IMR-90 (cell line): Measurements from ENCODE around the gene LAMB2. TPM values are rescaled to one million over a fixed set of nuclear protein-coding genes. Genes with fewer than 3 reads are reported as not detected.

Experiments used
- ATAC-seq: fragments of 200-7000 bp; cut with Tn5 transposase; 2 replicates; pipeline ENCODE4 v1.9.1; 2020; ENCODE audit warnings: low read depth, mild to moderate bottlenecking, moderate library complexity
- BruUV-seq: library from RNA; stranded (reverse); fragments of 400-500 nt; replicated peaks from 2 replicates; lab custom pipeline; 2021; lab: Mats Ljungman, UMichigan
- CTCF ChIA-PET: fragments of 300-600 bp; formaldehyde crosslinking; extraction: SDS; loops from one replicate; lab custom pipeline; 2021; ENCODE audit warnings: antibody characterized with exemption; lab: Yijun Ruan, JAX
- POLR2A ChIA-PET: fragments of 300-600 bp; sonication (Branson Sonifier 250); formaldehyde crosslinking; loops from one replicate; lab custom pipeline; 2022; ENCODE audit warnings: antibody characterized with exemption; ENCODE audit not compliant: unreplicated experiment; lab: Charles Lee
- DNase-seq: peaks from one replicate; pipeline ENCODE4 v3.0.0; 2013
- H2AFZ ChIP-seq: replicated peaks from 2 replicates; pipeline ENCODE3; 2013; ENCODE audit warnings: low read length, mild to moderate bottlenecking; ENCODE audit not compliant: poor library complexity
- H2AK5ac ChIP-seq: 2 replicates; pipeline ENCODE4 v1.6.1; 2013; ENCODE audit warnings: low read depth, low read length, inconsistent platforms
- H2AK9ac ChIP-seq: replicated peaks from 2 replicates; pipeline ENCODE3; 2013; ENCODE audit warnings: mild to moderate bottlenecking, low read depth, low read length, moderate library complexity; ENCODE audit not compliant: poor library complexity
- H2BK120ac ChIP-seq: 2 replicates; pipeline ENCODE4 v1.6.1; 2013; ENCODE audit warnings: low read depth, low read length, inconsistent platforms
- H2BK15ac ChIP-seq: 3 replicates; pipeline ENCODE4 v1.6.1; 2013; ENCODE audit warnings: low read depth, low read length, inconsistent platforms
- H2BK20ac ChIP-seq: 2 replicates; pipeline ENCODE4 v1.6.1; 2013; ENCODE audit warnings: low read depth, mild to moderate bottlenecking, inconsistent platforms, low read length, moderate library complexity
- H2BK5ac ChIP-seq: 2 replicates; pipeline ENCODE4 v1.6.1; 2013; ENCODE audit warnings: mild to moderate bottlenecking, low read depth, low read length, inconsistent platforms; ENCODE audit not compliant: poor library complexity, severe bottlenecking
- H3K14ac ChIP-seq: replicated peaks from 2 replicates; pipeline ENCODE4 v1.6.1; 2013; ENCODE audit warnings: low read depth, low read length, inconsistent platforms
- H3K18ac ChIP-seq: 2 replicates; pipeline ENCODE4 v1.6.1; 2013; ENCODE audit warnings: low read depth, low read length, control low read depth
- H3K23ac ChIP-seq: 2 replicates; pipeline ENCODE4 v1.6.1; 2013; ENCODE audit warnings: low read depth, low read length, inconsistent platforms
- H3K27ac ChIP-seq: 2 replicates; pipeline ENCODE4 v1.5.1; 2013; ENCODE audit warnings: mild to moderate bottlenecking, control low read depth, low read length; ENCODE audit not compliant: insufficient read depth
- H3K27me3 ChIP-seq: 2 replicates; pipeline ENCODE4 v1.6.1; 2013; ENCODE audit warnings: low read length; ENCODE audit not compliant: control insufficient read depth, insufficient read depth
- H3K36me3 ChIP-seq: 2 replicates; pipeline ENCODE4 v1.6.1; 2013; ENCODE audit warnings: low read length, mixed read lengths; ENCODE audit not compliant: control insufficient read depth, insufficient read depth
- H3K4ac ChIP-seq: 2 replicates; pipeline ENCODE4 v1.6.1; 2013; ENCODE audit warnings: low read depth, low read length, inconsistent platforms
- H3K4me1 ChIP-seq: 2 replicates; pipeline ENCODE4 v1.6.1; 2013; ENCODE audit warnings: low read length, mixed read lengths; ENCODE audit not compliant: control insufficient read depth, insufficient read depth
- H3K4me2 ChIP-seq: 2 replicates; pipeline ENCODE4 v1.6.1; 2013; ENCODE audit warnings: low read depth, mild to moderate bottlenecking, control low read depth, low read length, moderate library complexity
- H3K4me3 ChIP-seq: 2 replicates; pipeline ENCODE4 v1.5.1; 2013; ENCODE audit warnings: low read depth, mild to moderate bottlenecking, control low read depth, low read length, moderate library complexity; ENCODE audit not compliant: insufficient read depth
- H3K56ac ChIP-seq: 2 replicates; pipeline ENCODE4 v1.6.1; 2013; ENCODE audit warnings: low read length, inconsistent platforms; ENCODE audit not compliant: insufficient read depth; ENCODE audit errors: extremely low read depth
- H3K79me1 ChIP-seq, 2 experiments: 2 replicates each; pipeline ENCODE4 v1.6.1; 2013; ENCODE audit warnings: low read length in 2 of 2, inconsistent platforms in 1 of 2, low read depth in 1 of 2
- H3K9ac ChIP-seq: 2 replicates; pipeline ENCODE4 v1.6.1; 2013; ENCODE audit warnings: low read depth, low read length, control low read depth
- H3K9me1 ChIP-seq: 2 replicates; pipeline ENCODE4 v1.6.1; 2013; ENCODE audit warnings: low read length, inconsistent platforms; ENCODE audit not compliant: insufficient read depth
- H3K9me3 ChIP-seq: 2 replicates; pipeline ENCODE4 v1.6.1; 2013; ENCODE audit warnings: low read length; ENCODE audit not compliant: control insufficient read depth, insufficient read depth
- H4K20me1 ChIP-seq: 2 replicates; pipeline ENCODE4 v1.6.1; 2013; ENCODE audit warnings: low read length, inconsistent platforms; ENCODE audit not compliant: insufficient read depth
- H4K5ac ChIP-seq: 2 replicates; pipeline ENCODE4 v1.6.1; 2013; ENCODE audit warnings: mild to moderate bottlenecking, low read depth, low read length, control low read depth
- H4K8ac ChIP-seq, 2 experiments: 2 replicates each; pipeline ENCODE4 v1.6.1; 2013; ENCODE audit warnings: low read depth in 2 of 2, low read length in 2 of 2, control low read depth in 1 of 2, inconsistent platforms in 1 of 2
- H4K91ac ChIP-seq: 2 replicates; pipeline ENCODE4 v1.6.1; 2013; ENCODE audit warnings: low read depth, low read length, inconsistent platforms; ENCODE audit not compliant: insufficient read depth
- CEBPB ChIP-seq: IDR thresholded peaks from 2 replicates; pipeline ENCODE4 v1.6.1; 2012; ENCODE audit warnings: low read depth, low read length, improper control_type of control experiment
- MAFK ChIP-seq: IDR thresholded peaks from 2 replicates; pipeline ENCODE4 v1.6.1; 2012; ENCODE audit warnings: low read depth, low read length, improper control_type of control experiment
- WGBS, 2 experiments: methylation state at CpG; one replicate each; pipeline versions ENCODE4 v1.1.5 to v1.1.7; 2013; ENCODE audit warnings: missing lambda C conversion rate in 2 of 2; ENCODE audit not compliant: insufficient read length in 1 of 2; ENCODE audit errors: extremely low coverage in 2 of 2; 5-methylcytosine and 5-hydroxymethylcytosine counted together
- dilution Hi-C: fragments of 300-500 bp; cut with HindIII; formaldehyde crosslinking; loops from one replicate; pipeline ENCODE4 v1.14.3; 2018; ENCODE audit warnings: low sequenced_read_pairs; ENCODE audit not compliant: unreplicated experiment
- in situ Hi-C: fragments of 300-500 bp; cut with MboI; formaldehyde crosslinking; loops from 3 replicates; pipeline ENCODE4 v1.14.3; 2019; ENCODE audit warnings: low sequenced_read_pairs, inconsistent platforms, mixed read lengths
- intact Hi-C: fragments of 100-400 bp; cut with micrococcal nuclease; formaldehyde crosslinking; loops from 2 replicates; pipeline ENCODE4 v1.10.0; 2022
- polyA plus RNA-seq, 3 experiments: library from polyadenylated mRNA; depleted of rRNA; stranded (reverse); fragments of >200 nt; gene quantifications; 2 replicates each; pipeline ENCODE4 v1.2.3, GENCODE V29; 2012; ENCODE audit warnings: low replicate concordance in 1 of 3
- total RNA-seq: library from RNA; depleted of rRNA; stranded (reverse); fragments of >200 nt; gene quantifications from 2 replicates; pipeline ENCODE4 v1.2.3, GENCODE V29; 2012

LAMB2 gene
- total and polyA plus RNA-seq, 2 of the 4 experiments (the other 2 are of a cell fraction): 213 to 570 TPM

- POLR2A ChIA-PET: no interaction called here
- peaks cover 7 to 36% of the 10 kb centered on the region in 2 experiments for H3K79me1 ChIP-seq
- no peak overlapping the region for H4K5ac ChIP-seq
- no peak overlapping the region for H3K14ac ChIP-seq
- no peak overlapping the region for H3K4ac ChIP-seq
- H2BK5ac ChIP-seq: no peak overlapping the region
- no peaks in the 10 kb centered on the region for H3K9me3 ChIP-seq
- WGBS, 2 experiments: 54% methylated on average over 3 of the region's 4 CpGs; no CpG with 5 or more reads in 1 of the 2 experiments
- no peak overlapping the region for H4K8ac ChIP-seq
- CTCF ChIA-PET: no interaction called here
- H3K9ac ChIP-seq: no peak overlapping the region
- no peak overlapping the region for H3K4me2 ChIP-seq
- no peak overlapping the region for H3K27ac ChIP-seq
- peaks cover 12% of the 10 kb centered on the region for H3K36me3 ChIP-seq
- H2AFZ ChIP-seq: no peak overlapping the region
- H4K91ac ChIP-seq: no peak overlapping the region
- ATAC-seq (no peak), DNase-seq (no peak)
- H3K27me3 ChIP-seq: peaks cover 7% of the 10 kb centered on the region
- H2BK20ac ChIP-seq: no peak overlapping the region
- H3K4me1 ChIP-seq: peaks cover 9% of the 10 kb centered on the region
- peak overlapping the region; percentile 52 for H2AK9ac ChIP-seq
- intact Hi-C loops (no loop called here), in situ Hi-C loops (no loop called here), dilution Hi-C loops (no loop called here)
- TF ChIP-seq CEBPB (no peak), MAFK (0 out of 2 replicates have a peak, but pooled peaks have one; percentile 24)
- H3K9me1 ChIP-seq: peaks cover 27% of the 10 kb centered on the region
- H2BK15ac ChIP-seq: no peak overlapping the region
- H3K4me3 ChIP-seq: no peak overlapping the region
- no TSS peak for BruUV-seq
- H3K56ac ChIP-seq: no peak overlapping the region
- no peak overlapping the region for H2BK120ac ChIP-seq
- no peak overlapping the region for H2AK5ac ChIP-seq
- H3K23ac ChIP-seq: no peak overlapping the region
- no peak overlapping the region for H3K18ac ChIP-seq
- peaks cover 4% of the 10 kb centered on the region; the same call in 1 of the 2 replicates for H4K20me1 ChIP-seq
Measured at GRCh38 chr3:49135499-49135898, 2.6 kb upstream of the LAMB2 start.
